Esophagus muscularis mucosa (tissue), 3 donors: ENCODE measurements around the gene RFX3.

ENCODE experiments used
- POLR2AphosphoS5 ChIP-seq, 2 donors: sonication (generic); formaldehyde crosslinking; IDR thresholded peaks; one replicate each; pipeline ENCODE4 v1.6.1; 2017; ENCODE audit warnings: antibody characterized with exemption in 2 of 2
- TF ChIP-seq, protein P1 (sequence below), 3 experiments: fragments of 200-600 bp in 2 of 3; fragments of 450-650 bp in 1 of 3; sonication (generic) in 2 of 3; IDR thresholded peaks; one replicate each; pipeline ENCODE4 v1.5.1; 2017 to 2019; ENCODE audit warnings: antibody characterized with exemption in 3 of 3, mild to moderate bottlenecking in 2 of 3, moderate library complexity in 1 of 3

DNA sequence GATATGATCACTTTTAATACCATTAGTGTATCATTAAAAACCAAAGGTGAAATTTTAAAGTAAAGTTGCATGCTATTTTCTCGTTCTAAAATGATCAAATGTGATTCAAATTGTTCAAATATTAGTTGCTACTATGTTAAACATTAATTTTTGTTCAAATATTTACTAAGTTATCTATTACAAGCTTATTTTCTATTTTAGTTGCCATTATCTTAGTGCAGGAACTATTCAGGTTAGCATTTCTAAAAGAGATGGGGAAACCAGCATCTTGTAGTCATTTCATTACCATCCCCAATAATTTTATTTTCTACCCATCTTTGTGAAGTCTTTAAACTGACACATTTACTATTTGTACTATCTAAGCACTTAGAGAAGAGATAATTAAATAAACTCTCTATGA is 166.0 kb downstream of the RFX3 start:
- TF ChIP-seq, protein P1, sequence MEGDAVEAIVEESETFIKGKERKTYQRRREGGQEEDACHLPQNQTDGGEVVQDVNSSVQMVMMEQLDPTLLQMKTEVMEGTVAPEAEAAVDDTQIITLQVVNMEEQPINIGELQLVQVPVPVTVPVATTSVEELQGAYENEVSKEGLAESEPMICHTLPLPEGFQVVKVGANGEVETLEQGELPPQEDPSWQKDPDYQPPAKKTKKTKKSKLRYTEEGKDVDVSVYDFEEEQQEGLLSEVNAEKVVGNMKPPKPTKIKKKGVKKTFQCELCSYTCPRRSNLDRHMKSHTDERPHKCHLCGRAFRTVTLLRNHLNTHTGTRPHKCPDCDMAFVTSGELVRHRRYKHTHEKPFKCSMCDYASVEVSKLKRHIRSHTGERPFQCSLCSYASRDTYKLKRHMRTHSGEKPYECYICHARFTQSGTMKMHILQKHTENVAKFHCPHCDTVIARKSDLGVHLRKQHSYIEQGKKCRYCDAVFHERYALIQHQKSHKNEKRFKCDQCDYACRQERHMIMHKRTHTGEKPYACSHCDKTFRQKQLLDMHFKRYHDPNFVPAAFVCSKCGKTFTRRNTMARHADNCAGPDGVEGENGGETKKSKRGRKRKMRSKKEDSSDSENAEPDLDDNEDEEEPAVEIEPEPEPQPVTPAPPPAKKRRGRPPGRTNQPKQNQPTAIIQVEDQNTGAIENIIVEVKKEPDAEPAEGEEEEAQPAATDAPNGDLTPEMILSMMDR (IDR thresholded peaks at IDR 0.05): no peak
- no peak for TF ChIP-seq POLR2AphosphoS5 (IDR thresholded peaks at IDR 0.05)
